ENCODE data around the gene CCDC190.
"Not testable (repeated sequence)": the region's sequence is repeated elsewhere in the genome, so short reads cannot be mapped to it uniquely, and the experiment has no call there.

The CCDC190 gene

DNA sequence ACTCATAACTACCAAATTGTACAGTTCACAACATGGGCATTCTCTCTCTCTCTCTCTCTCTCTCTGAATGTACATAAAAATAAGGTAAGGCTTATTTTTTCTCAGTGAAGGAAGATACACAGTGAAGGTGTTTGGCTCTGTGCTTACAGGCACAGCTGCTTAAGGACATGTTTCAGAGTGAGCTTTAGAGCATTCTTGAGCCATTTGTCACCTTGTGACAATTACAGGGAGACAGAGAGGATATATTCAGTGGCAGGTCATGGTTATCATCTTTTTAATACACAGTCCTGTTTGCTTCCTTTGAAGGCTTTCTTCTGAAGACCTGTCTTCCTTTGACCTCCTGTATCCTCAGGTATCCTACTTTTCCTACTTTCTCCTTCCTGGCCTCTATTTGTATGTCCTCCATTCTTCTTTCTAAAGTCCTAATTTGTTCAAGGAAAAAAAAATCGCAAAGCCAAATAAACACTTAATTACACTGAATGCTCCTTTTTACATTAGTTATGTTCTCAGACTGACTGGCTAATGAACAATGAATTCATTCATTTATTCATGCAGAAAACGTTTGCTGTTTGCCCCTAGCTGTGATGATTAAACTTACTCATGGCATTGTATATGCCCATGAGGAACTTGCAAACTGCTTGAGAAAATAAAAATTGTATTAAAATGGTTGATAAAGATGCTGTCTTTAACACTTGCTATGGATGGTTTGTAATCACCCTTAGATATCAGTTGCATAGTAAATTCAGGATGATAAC is 37.0 kb downstream of the CCDC190 start:
- Histone ChIP-seq H3K36me3 (ENCODE audit: insufficient read depth, low read length) (no peaks in the 10 kb centered on the region), H3K9ac (ENCODE audit: low read length) (no peak overlapping the region), H3K27ac (ENCODE audit: low read depth, low read length) (no peak overlapping the region), H3K9me3 (ENCODE audit: low read length) (no peaks in the 10 kb centered on the region), H3K27me3 (ENCODE audit: control insufficient read depth in 1 of 2, insufficient read depth in 2 of 2, low read length in 2 of 2) (peaks cover 0 to 10% of the 10 kb centered on the region in 2 donors), H3K4me1 (ENCODE audit: insufficient read depth, low read length) (peaks cover 9% of the 10 kb centered on the region), H3K4me3 (ENCODE audit: low read depth in 1 of 2, low read length in 2 of 2) (no peak overlapping the region)

DNA sequence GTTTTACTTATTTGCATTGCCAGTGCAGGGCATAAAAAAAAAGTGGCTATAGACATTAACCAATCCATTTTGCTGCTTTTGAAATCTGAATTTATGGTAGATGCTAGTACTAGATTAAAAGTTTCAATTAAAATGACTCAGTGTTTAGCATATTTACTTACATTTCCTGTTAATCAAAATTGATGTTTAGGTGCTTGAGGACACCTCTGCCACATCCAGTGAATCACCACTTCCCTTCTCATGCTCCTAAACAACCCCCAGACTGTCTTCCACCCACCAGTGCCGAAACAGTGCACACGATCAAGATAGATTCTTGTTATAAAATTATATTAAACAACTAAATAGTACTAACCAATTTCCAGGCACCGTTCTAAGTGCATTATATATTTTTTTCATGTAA is 37.7 kb downstream of the CCDC190 start:
- no peak overlapping the region for H3K4me3 ChIP-seq (ENCODE audit: low read depth in 1 of 2, low read length in 2 of 2)

DNA sequence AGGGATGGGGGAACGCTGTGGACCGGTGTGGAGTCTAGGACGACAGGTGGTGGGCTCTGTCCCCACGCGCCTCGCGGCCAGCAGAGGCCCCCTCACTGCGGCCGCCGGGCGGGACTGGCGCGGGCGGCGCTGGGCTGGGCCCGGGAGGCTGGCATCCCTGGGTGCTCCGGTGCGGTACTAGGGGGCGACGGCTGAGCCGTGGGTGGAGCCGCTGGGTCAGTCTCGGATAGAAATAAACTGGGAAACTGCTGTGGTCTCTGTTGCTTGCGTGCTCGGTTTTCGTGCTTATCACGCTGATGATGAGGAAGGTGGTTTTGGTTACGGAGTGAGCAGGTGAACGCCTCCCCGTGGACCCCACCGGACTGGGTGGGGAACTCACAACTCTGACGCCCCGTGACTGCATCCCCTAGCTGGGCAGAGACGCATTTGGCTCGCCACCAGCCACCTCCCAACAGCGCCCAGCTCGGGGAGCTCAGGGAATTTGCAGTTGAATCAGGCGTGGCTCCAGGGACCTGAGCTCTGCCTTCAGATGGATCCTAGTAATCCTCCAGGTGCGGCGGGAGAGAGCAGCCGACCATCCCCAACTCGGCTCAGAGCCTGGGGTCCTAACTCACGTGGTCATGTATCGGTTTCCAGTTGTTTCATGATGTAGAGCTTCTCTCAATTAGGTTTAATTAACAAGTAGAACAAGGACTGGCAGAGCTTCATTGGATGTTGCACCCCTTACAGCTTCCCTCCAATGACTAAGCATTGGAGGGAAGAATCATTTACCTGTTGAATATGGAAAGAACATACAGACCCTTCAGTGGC is 38.4 kb downstream of the CCDC190 start:
- Histone ChIP-seq H3K4me3 (ENCODE audit: low read depth in 1 of 2, low read length in 2 of 2) (peak overlapping the region; percentile 29 to 42), H3K36me3 (ENCODE audit: insufficient read depth, low read length) (no peaks in the 10 kb centered on the region), H3K4me1 (ENCODE audit: insufficient read depth, low read length) (peaks cover 9% of the 10 kb centered on the region), H3K27ac (ENCODE audit: low read depth, low read length) (no peak overlapping the region), H3K27me3 (ENCODE audit: control insufficient read depth in 1 of 2, insufficient read depth in 2 of 2, low read length in 2 of 2) (peaks cover 0 to 10% of the 10 kb centered on the region in 2 donors), H3K9ac (ENCODE audit: low read length) (no peak overlapping the region), H3K9me3 (ENCODE audit: low read length) (no peaks in the 10 kb centered on the region)

More for the DNA sequence above, 37.7 kb downstream of the CCDC190 start:
- Histone ChIP-seq H3K27ac (ENCODE audit: low read depth, low read length) (no peak overlapping the region), H3K36me3 (ENCODE audit: insufficient read depth, low read length) (no peaks in the 10 kb centered on the region), H3K9me3 (ENCODE audit: low read length) (no peaks in the 10 kb centered on the region), H3K9ac (ENCODE audit: low read length) (no peak overlapping the region), H3K27me3 (ENCODE audit: control insufficient read depth in 1 of 2, insufficient read depth in 2 of 2, low read length in 2 of 2) (peaks cover 0 to 10% of the 10 kb centered on the region in 2 donors), H3K4me1 (ENCODE audit: insufficient read depth, low read length) (peaks cover 9% of the 10 kb centered on the region)

DNA sequence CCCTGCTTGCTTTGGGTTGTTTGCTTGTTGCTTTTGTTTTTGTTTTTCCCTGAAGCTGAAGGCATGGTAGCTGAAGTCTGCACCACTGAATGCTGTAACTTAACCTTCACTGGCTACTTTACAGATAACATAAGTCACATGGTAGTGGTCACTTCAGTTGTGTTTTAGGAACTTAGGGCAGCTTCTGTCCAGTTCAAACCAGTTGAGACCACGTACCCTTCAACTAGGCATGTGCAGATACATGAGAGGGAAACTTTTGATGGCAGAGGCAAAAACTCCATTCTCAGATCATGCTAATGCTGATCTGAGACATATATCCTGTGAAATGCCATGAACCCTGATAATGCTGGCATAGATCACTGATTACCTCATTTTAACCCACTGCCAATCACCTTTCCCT is 42.3 kb downstream of the CCDC190 start:
- not testable (repeated sequence) for H3K4me3 ChIP-seq (ENCODE audit: low read depth in 1 of 2, low read length in 2 of 2)
- peaks cover 0 to 10% of the 10 kb centered on the region in 2 donors for H3K27me3 ChIP-seq (ENCODE audit: control insufficient read depth in 1 of 2, insufficient read depth in 2 of 2, low read length in 2 of 2)

DNA sequence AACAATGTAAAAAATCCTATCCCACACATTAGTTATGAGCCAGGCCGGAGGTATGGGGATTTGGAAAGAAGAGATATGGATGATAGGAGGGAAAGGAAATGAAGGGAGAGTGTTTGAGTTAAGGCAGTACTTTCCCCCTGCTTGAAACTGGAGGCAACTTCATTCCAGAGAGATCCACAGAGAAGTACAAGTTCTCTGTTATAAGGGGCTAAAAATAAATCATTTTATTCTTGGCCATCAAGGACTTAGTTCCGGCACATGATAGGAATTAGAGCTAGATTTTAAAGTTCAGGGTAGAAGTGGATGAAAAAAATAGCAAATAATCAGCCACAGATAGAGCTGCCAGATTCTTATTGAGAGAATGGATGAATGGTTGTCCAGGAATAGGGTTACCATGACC is 42.8 kb downstream of the CCDC190 start:
- H3K4me1 ChIP-seq (ENCODE audit: insufficient read depth, low read length); H3K9ac ChIP-seq (ENCODE audit: low read length); H3K4me3 ChIP-seq (ENCODE audit: low read depth in 1 of 2, low read length in 2 of 2); H3K27ac ChIP-seq (ENCODE audit: low read depth, low read length); H3K9me3 ChIP-seq (ENCODE audit: low read length); H3K36me3 ChIP-seq (ENCODE audit: insufficient read depth, low read length): not testable (repeated sequence)
- H3K27me3 ChIP-seq (ENCODE audit: control insufficient read depth in 1 of 2, insufficient read depth in 2 of 2, low read length in 2 of 2) = peaks cover 0 to 10% of the 10 kb centered on the region in 2 donors

More for the DNA sequence above, 42.3 kb downstream of the CCDC190 start:
- not testable (repeated sequence) for H3K4me1 ChIP-seq (ENCODE audit: insufficient read depth, low read length); H3K27ac ChIP-seq (ENCODE audit: low read depth, low read length); H3K9me3 ChIP-seq (ENCODE audit: low read length); H3K9ac ChIP-seq (ENCODE audit: low read length); H3K36me3 ChIP-seq (ENCODE audit: insufficient read depth, low read length)

DNA sequence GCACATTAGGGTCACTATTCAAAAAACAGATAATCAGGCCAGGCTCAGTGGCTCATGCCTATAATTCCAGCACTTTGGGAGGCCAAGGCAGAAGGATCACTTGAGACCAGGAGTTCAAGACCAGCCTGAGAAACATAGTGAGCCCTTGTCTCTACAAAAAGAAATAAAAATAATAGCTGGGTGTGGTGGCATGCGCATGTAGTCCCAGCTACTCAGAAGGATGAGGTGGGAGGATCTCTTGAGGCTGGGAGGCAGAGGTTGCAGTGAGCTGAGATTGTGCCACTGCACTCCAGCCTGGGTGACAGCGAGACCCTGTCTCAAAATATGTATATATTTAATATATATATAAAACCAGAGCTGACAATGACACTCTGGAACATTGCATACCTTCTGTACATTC is 48.6 kb downstream of the CCDC190 start:
- H3K9ac ChIP-seq (ENCODE audit: low read length); H3K4me1 ChIP-seq (ENCODE audit: insufficient read depth, low read length); H3K36me3 ChIP-seq (ENCODE audit: insufficient read depth, low read length); H3K4me3 ChIP-seq (ENCODE audit: low read depth in 1 of 2, low read length in 2 of 2); H3K27me3 ChIP-seq (ENCODE audit: control insufficient read depth in 1 of 2, insufficient read depth in 2 of 2, low read length in 2 of 2); H3K27ac ChIP-seq (ENCODE audit: low read depth, low read length); H3K9me3 ChIP-seq (ENCODE audit: low read length): not testable (repeated sequence)

DNA sequence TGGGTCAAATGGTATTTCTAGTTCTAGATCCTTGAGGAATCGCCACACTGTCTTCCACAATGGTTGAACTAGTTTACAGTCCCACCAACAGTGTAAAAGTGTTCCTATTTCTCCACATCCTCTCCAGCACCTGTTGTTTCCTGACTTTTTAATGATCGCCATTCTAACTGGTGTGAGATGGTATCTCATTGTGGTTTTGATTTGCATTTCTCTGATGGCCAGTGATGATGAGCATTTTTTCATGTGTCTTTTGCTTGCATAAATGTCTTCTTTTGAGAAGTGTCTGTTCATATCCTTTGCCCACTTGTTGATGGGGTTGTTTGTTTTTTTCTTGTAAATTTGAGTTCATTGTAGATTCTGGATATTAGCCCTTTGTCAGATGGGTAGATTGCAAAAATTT is 53.5 kb downstream of the CCDC190 start:
- H3K27ac ChIP-seq (ENCODE audit: low read depth, low read length); H3K27me3 ChIP-seq (ENCODE audit: control insufficient read depth in 1 of 2, insufficient read depth in 2 of 2, low read length in 2 of 2); H3K36me3 ChIP-seq (ENCODE audit: insufficient read depth, low read length); H3K9ac ChIP-seq (ENCODE audit: low read length); H3K4me1 ChIP-seq (ENCODE audit: insufficient read depth, low read length); H3K9me3 ChIP-seq (ENCODE audit: low read length); H3K4me3 ChIP-seq (ENCODE audit: low read depth in 1 of 2, low read length in 2 of 2): not testable (repeated sequence)
